ENCODE data around the gene PARK7. TPM values are rescaled to one million over a fixed set of nuclear protein-coding genes. Genes with fewer than 3 reads are reported as not detected.
"Not testable (repeated sequence)": the region's sequence is repeated elsewhere in the genome, so short reads cannot be mapped to it uniquely, and the experiment has no call there.

Gene PARK7
- total RNA-seq, 1 experiment from 2014 or later, result 370 TPM

DNA sequence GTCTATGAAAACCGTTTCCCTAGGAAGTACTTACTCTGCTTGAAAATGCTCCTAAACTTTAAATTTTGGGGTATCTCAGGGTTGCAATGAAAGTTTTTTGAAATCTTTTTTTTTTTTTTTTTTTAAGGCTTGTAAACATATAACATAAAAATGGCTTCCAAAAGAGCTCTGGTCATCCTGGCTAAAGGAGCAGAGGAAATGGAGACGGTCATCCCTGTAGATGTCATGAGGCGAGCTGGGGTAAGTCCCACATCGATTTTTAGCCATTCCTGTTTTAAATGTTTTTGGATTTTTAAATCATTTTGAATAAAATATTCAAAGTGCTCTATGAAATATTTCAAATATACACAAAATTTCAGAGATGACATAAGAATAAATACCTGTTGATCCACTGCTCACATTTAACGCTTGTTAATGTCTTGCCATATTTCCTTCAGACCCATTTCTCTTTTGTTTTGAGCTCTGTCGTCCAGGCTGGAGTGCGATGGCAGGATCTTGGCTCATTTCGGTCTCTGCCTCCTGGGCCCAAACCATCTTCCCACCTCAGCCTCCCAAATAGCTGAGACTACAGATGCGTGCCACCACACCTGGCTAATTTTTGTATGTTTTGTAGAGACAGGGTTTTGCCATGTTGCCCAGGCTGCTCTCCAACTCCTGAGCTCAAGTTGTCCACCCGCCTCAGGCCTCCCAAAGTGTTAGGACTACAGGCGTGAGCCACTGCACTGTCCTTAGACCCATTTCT lies 1.3 kb downstream of the PARK7 start:
- Histone ChIP-seq H3K4me2 (ENCODE audit: low read length) (peak overlapping the region; percentile 88), H3K9me3 (ENCODE audit: control insufficient read depth in 1 of 2, insufficient read depth in 1 of 2, low read depth in 1 of 2, low read length in 2 of 2) (no peaks in the 10 kb centered on the region), H3K9me2 (ENCODE audit: insufficient read depth) (no peaks in the 10 kb centered on the region), H3K27ac (ENCODE audit: low read depth, low read length) (peak overlapping the region; percentile 87; the same call in 1 of the 2 replicates), H3K79me2 (ENCODE audit: insufficient read depth, low read length) (peaks cover 76% of the 10 kb centered on the region), H3K4me1 (ENCODE audit: control insufficient read depth in 1 of 2, insufficient read depth in 2 of 2, low read length in 2 of 2) (peaks cover 2 to 16% of the 10 kb centered on the region in 2 experiments; a peak in 3 of 4 replicates), H3K36me3 (ENCODE audit: control insufficient read depth in 1 of 2, insufficient read depth in 2 of 2, low read length in 2 of 2) (peaks cover 30 to 44% of the 10 kb centered on the region in 2 experiments; a peak in 3 of 4 replicates), H2AFZ (ENCODE audit: low read depth, low read length, poor library complexity, severe bottlenecking) (no peak overlapping the region), H3K9ac (ENCODE audit: low read length) (peak overlapping the region; percentile 89), H3K4me3 (replicated peaks in 1 of 2; ENCODE audit: low read depth in 1 of 2, low read length in 2 of 2) (peak overlapping the region; percentile 69 to 79), H3K27me3 (ENCODE audit: insufficient read depth, low read length) (no peaks in the 10 kb centered on the region), H4K20me1 (ENCODE audit: insufficient read depth) (peaks cover 5% of the 10 kb centered on the region; the same call in 1 of the 2 replicates)
- DNase-seq (ENCODE audit: low read depth, low spot score), result no peak
- intact Hi-C loops (cut with micrococcal nuclease), result loop anchor here (5.0 kb wide), 2 partner anchors 181 to 296 kb away; partner anchors contain the start of gene PER3
- ChIA-PET RAD21 (ENCODE audit: low non-redundant PET in 1 of 2, low total read pairs in 2 of 2, uncharacterized antibody in 2 of 2, unreplicated experiment in 2 of 2) (no interaction called here), POLR2A (interaction anchor here (0.6 to 1.4 kb wide), 2 partner anchors 171 to 352 kb away, joined by 4 to 6 read pairs; no protein-coding TSS in a partner anchor), CTCF (interaction anchor here (1.2 to 1.3 kb wide), 2 partner anchors 293 to 295 kb away, joined by 3 to 4 read pairs; no protein-coding TSS in a partner anchor)
- ATAC-seq, result no peak
- TF ChIP-seq TCF7L2 (IDR thresholded peaks at IDR 0.05; ENCODE audit: borderline replicate concordance, extremely low read depth, insufficient read depth, insufficient read length), result no peak
- no peak for TF ChIP-seq SRF (IDR thresholded peaks at IDR 0.05; ENCODE audit: low read depth)
- TF ChIP-seq ZFX (IDR thresholded peaks at IDR 0.05), result no peak
- no peak for TF ChIP-seq ZBTB33 (IDR thresholded peaks at IDR 0.05; ENCODE audit: extremely low read depth, insufficient replicate concordance, low read length)
- BruUV-seq (replicated peaks), result no TSS peak

DNA sequence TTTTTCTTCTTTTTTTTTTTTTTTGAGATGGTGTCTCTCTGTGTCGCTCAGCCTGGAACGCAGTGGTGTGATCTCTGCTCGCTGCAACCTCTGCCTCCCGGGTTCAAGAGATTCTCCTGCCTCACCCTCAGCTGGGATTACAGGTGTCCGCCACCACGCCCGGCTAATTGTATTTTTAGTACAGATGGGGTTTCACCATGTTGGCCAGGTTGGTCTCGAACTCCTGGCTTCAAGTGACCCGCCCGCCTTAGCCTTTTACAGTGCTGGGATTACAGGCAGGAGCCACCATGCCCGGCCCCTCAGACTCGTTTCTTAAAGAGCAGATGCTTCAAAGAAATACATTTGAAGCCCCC lies 1.8 kb downstream of the PARK7 start:
- H3K27me3 ChIP-seq (ENCODE audit: insufficient read depth, low read length); H3K4me3 ChIP-seq (replicated peaks in 1 of 2; ENCODE audit: low read depth in 1 of 2, low read length in 2 of 2); POLR2A ChIA-PET; H3K9me2 ChIP-seq (ENCODE audit: insufficient read depth); DNase-seq (ENCODE audit: low read depth, low spot score); ATAC-seq; H4K20me1 ChIP-seq (ENCODE audit: insufficient read depth); RAD21 ChIA-PET (ENCODE audit: low non-redundant PET in 1 of 2, low total read pairs in 2 of 2, uncharacterized antibody in 2 of 2, unreplicated experiment in 2 of 2); BruUV-seq (replicated peaks); H3K9ac ChIP-seq (ENCODE audit: low read length); H3K27ac ChIP-seq (ENCODE audit: low read depth, low read length); H2AFZ ChIP-seq (ENCODE audit: low read depth, low read length, poor library complexity, severe bottlenecking); H3K9me3 ChIP-seq (ENCODE audit: control insufficient read depth in 1 of 2, insufficient read depth in 1 of 2, low read depth in 1 of 2, low read length in 2 of 2): not testable (repeated sequence)
- Histone ChIP-seq H3K79me2 (ENCODE audit: insufficient read depth, low read length) (peaks cover 81% of the 10 kb centered on the region), H3K4me1 (ENCODE audit: control insufficient read depth in 1 of 2, insufficient read depth in 2 of 2, low read length in 2 of 2) (peaks cover 2 to 16% of the 10 kb centered on the region in 2 experiments; a peak in 3 of 4 replicates), H3K4me2 (ENCODE audit: low read length) (peak overlapping the region; percentile 88; the same call in 1 of the 2 replicates), H3K36me3 (ENCODE audit: control insufficient read depth in 1 of 2, insufficient read depth in 2 of 2, low read length in 2 of 2) (peaks cover 34 to 44% of the 10 kb centered on the region in 2 experiments; a peak in 3 of 4 replicates)
- CTCF ChIA-PET, result interaction anchor here (1.3 kb wide), 1 partner anchor 294 kb away, joined by 3 read pairs; no protein-coding TSS in a partner anchor
- intact Hi-C loops (cut with micrococcal nuclease), result loop anchor here (5.0 kb wide), 2 partner anchors 181 to 296 kb away; partner anchors contain the start of gene PER3

DNA sequence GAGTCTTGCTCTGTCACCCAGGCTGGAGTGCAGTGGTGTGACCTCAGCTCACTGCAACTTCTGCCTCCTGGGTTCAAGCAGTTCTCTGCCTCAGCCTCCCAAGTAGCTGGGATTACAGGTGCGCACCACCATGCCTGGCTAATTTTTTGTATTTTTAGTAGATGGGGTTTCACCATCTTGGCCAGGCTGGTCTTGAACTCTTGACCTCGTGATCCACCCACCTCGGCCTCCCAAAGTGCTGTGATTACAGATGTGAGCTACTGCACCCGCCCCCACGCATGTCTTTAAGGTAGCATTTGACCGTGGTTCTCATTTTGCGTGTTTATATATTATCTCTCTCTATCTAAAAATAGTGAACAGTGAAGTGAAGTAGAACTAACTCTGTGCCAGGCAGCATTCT lies 2.3 kb downstream of the PARK7 start:
- RAD21 ChIA-PET (ENCODE audit: low non-redundant PET in 1 of 2, low total read pairs in 2 of 2, uncharacterized antibody in 2 of 2, unreplicated experiment in 2 of 2), result not testable (repeated sequence)
- H3K79me2 ChIP-seq (ENCODE audit: insufficient read depth, low read length), result peaks cover 86% of the 10 kb centered on the region
- intact Hi-C loops (cut with micrococcal nuclease), result loop anchor here (5.0 kb wide), 2 partner anchors 182 to 297 kb away; partner anchors contain the start of gene PER3

More for the DNA sequence above, 2.3 kb downstream of the PARK7 start:
- BruUV-seq (replicated peaks); H3K27ac ChIP-seq (ENCODE audit: low read depth, low read length); DNase-seq (ENCODE audit: low read depth, low spot score); H3K9me2 ChIP-seq (ENCODE audit: insufficient read depth); ATAC-seq; H3K9ac ChIP-seq (ENCODE audit: low read length); H3K4me2 ChIP-seq (ENCODE audit: low read length); H3K27me3 ChIP-seq (ENCODE audit: insufficient read depth, low read length); H3K4me3 ChIP-seq (replicated peaks in 1 of 2; ENCODE audit: low read depth in 1 of 2, low read length in 2 of 2); H3K9me3 ChIP-seq (ENCODE audit: control insufficient read depth in 1 of 2, insufficient read depth in 1 of 2, low read depth in 1 of 2, low read length in 2 of 2); POLR2A ChIA-PET; H2AFZ ChIP-seq (ENCODE audit: low read depth, low read length, poor library complexity, severe bottlenecking); H4K20me1 ChIP-seq (ENCODE audit: insufficient read depth): not testable (repeated sequence)
- Histone ChIP-seq H3K4me1 (ENCODE audit: control insufficient read depth in 1 of 2, insufficient read depth in 2 of 2, low read length in 2 of 2) (peaks cover 2 to 16% of the 10 kb centered on the region in 2 experiments; a peak in 3 of 4 replicates), H3K36me3 (ENCODE audit: control insufficient read depth in 1 of 2, insufficient read depth in 2 of 2, low read length in 2 of 2) (peaks cover 37 to 49% of the 10 kb centered on the region in 2 experiments)
- CTCF ChIA-PET, result interaction anchor here (1.3 kb wide), 1 partner anchor 294 kb away, joined by 3 read pairs; no protein-coding TSS in a partner anchor
